ENCODE results near the gene THUMPD1. TPM values are rescaled to one million over a fixed set of nuclear protein-coding genes. Genes with fewer than 3 reads are reported as not detected.

Gene THUMPD1
- total and polyA plus RNA-seq, 2 of the 8 experiments (the other 6 are each of a cell fraction or from before 2014, with no cell fraction given) = 31.6 to 49.4 TPM

GRCh38 chr16:20767577-20767976 is 26.0 kb upstream of the THUMPD1 start:
- no peak overlapping the region for H3K27ac ChIP-seq (ENCODE audit: low read depth, low read length)

More at GRCh38 chr16:20767577-20767976, 26.0 kb upstream of the THUMPD1 start:
- TF ChIP-seq RAD21 (IDR thresholded peaks at IDR 0.05 in 1 of 2, conservative IDR thresholded peaks at IDR 0.05 in 1 of 2; ENCODE audit: low read depth in 2 of 2, low read length in 2 of 2) = no peak
- Histone ChIP-seq H3K23ac (ENCODE audit: insufficient read length) (no peak overlapping the region), H2BK12ac (ENCODE audit: low read depth, low read length) (no peak overlapping the region), H2BK120ac (replicated peaks; ENCODE audit: low read depth, low read length) (no peak overlapping the region), H4K20me1 (replicated peaks in 1 of 2; ENCODE audit: control insufficient read depth in 1 of 2, insufficient read depth in 2 of 2, low read length in 2 of 2) (no peaks in the 10 kb centered on the region), H2AK5ac (ENCODE audit: low read depth, low read length) (no peak overlapping the region), H3K18ac (ENCODE audit: extremely low read depth, low read length) (no peak overlapping the region), H3K79me2 (ENCODE audit: control insufficient read depth in 1 of 2, insufficient read depth in 2 of 2, low read length in 2 of 2) (no peaks in the 10 kb centered on the region), H3K9me3 (ENCODE audit: insufficient read depth in 2 of 2, low read depth in 1 of 2, low read length in 1 of 2) (no peaks in the 10 kb centered on the region), H3K4ac (replicated peaks; ENCODE audit: insufficient read length, low read depth, low read length) (no peak overlapping the region), H3K23me2 (ENCODE audit: low read depth, low read length) (no peaks in the 10 kb centered on the region), H3K79me1 (ENCODE audit: low read depth, low read length) (no peaks in the 10 kb centered on the region), H2AFZ (ENCODE audit: low read length) (no peak overlapping the region), H3K4me3 (ENCODE audit: extremely low read depth in 1 of 4, insufficient read depth in 2 of 4, low read depth in 3 of 4, low read length in 4 of 4) (no peak overlapping the region), H4K8ac (ENCODE audit: extremely low read depth, insufficient read depth, low read length) (no peak overlapping the region), H3K9ac (replicated peaks in 1 of 4; ENCODE audit: extremely low read depth in 1 of 4, low read depth in 3 of 4, low read length in 3 of 4) (no peak overlapping the region), H2BK20ac (ENCODE audit: low read length) (no peak overlapping the region), H4K91ac (replicated peaks; ENCODE audit: insufficient read length, low read length) (no peak overlapping the region), H3K4me2 (ENCODE audit: insufficient read depth in 1 of 2, low read depth in 2 of 2, low read length in 2 of 2) (no peak overlapping the region), H3K36me3 (ENCODE audit: control insufficient read depth in 2 of 4, insufficient read depth in 4 of 4, low read length in 3 of 4) (no peaks in the 10 kb centered on the region), H4K5ac (ENCODE audit: insufficient read length, low read depth, low read length) (no peak overlapping the region), H2BK5ac (ENCODE audit: low read depth, low read length) (no peak overlapping the region), H2BK15ac (ENCODE audit: low read length) (no peak overlapping the region), H3K27me3 (replicated peaks in 1 of 4; ENCODE audit: control insufficient read depth in 3 of 4, extremely low read depth in 1 of 4, insufficient read depth in 3 of 4, low read length in 3 of 4) (no peaks in the 10 kb centered on the region; a peak in 1 of 7 replicates), H3K14ac (ENCODE audit: insufficient read length) (no peak overlapping the region), H3K56ac (replicated peaks; ENCODE audit: insufficient read length, low read depth, low read length) (no peak overlapping the region), H3K4me1 (replicated peaks in 1 of 4; ENCODE audit: control insufficient read depth in 3 of 4, insufficient read depth in 4 of 4, low read length in 3 of 4) (no peaks in the 10 kb centered on the region; a peak in 1 of 7 replicates)
- no peak for DNase-seq (ENCODE audit: low read depth in 1 of 2, low spot score in 2 of 2)
- no peak for FAIRE-seq
- ChIA-PET CTCF (ENCODE audit: partially characterized antibody) (no interaction called here), POLR2A (ENCODE audit: partially characterized antibody) (no interaction called here)
